GM12873 (cell line): ENCODE results near the gene IRF5.

Experiments
- TF ChIP-seq, protein P1 (sequence below): IDR thresholded peaks from 2 replicates; pipeline ENCODE4 v1.5.1; 2012; ENCODE audit warnings: low read depth, mild to moderate bottlenecking, moderate library complexity, low read length, control low read depth; ENCODE audit not compliant: insufficient read depth; ENCODE audit errors: missing control alignments

IRF5 gene

DNA sequence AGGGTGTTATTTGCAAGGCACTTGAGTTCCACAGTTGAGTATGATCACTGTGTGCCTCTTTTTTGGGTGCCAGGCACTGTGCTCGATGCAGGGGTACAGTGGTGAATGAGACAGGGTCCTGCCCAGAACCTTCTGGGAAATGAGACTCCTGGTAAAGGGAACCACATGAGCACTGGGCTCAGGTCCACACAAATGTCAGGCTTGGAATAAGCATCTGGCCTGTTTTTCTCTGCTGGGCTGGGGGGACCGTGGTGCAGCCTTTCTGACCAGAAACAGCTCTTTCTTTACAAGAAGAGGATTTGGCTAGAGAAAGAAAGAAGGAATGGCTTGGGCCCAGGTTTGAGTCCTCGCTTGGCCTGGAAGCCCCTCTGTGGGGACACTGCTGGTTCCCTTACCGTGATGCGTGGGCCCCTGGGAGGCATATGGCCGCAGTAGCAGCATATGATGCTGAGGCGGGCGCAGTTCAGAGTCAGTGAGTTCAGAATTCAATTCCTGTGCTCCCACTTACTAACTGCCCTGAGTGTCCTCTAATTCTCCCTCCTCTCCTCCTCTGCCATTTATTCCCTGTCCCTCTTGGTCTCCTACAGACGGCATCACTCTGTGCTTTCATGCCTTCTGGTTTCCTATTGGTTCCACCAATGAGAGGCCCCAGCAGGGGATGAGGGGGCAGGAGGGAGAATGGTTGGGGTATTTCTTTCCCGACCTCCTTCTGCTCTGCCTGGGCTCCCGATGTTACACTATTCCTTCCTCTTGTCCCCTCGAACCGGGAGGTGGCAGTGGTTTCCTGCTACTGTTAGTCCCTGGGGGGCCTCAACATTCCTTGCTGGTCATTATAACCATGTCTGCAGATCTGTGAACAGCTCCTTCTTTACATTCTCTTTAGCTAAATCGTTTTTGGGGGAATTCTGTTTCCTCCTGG lies 17.6 kb upstream of the IRF5 start:
- TF ChIP-seq, protein P1, sequence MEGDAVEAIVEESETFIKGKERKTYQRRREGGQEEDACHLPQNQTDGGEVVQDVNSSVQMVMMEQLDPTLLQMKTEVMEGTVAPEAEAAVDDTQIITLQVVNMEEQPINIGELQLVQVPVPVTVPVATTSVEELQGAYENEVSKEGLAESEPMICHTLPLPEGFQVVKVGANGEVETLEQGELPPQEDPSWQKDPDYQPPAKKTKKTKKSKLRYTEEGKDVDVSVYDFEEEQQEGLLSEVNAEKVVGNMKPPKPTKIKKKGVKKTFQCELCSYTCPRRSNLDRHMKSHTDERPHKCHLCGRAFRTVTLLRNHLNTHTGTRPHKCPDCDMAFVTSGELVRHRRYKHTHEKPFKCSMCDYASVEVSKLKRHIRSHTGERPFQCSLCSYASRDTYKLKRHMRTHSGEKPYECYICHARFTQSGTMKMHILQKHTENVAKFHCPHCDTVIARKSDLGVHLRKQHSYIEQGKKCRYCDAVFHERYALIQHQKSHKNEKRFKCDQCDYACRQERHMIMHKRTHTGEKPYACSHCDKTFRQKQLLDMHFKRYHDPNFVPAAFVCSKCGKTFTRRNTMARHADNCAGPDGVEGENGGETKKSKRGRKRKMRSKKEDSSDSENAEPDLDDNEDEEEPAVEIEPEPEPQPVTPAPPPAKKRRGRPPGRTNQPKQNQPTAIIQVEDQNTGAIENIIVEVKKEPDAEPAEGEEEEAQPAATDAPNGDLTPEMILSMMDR: no peak

DNA sequence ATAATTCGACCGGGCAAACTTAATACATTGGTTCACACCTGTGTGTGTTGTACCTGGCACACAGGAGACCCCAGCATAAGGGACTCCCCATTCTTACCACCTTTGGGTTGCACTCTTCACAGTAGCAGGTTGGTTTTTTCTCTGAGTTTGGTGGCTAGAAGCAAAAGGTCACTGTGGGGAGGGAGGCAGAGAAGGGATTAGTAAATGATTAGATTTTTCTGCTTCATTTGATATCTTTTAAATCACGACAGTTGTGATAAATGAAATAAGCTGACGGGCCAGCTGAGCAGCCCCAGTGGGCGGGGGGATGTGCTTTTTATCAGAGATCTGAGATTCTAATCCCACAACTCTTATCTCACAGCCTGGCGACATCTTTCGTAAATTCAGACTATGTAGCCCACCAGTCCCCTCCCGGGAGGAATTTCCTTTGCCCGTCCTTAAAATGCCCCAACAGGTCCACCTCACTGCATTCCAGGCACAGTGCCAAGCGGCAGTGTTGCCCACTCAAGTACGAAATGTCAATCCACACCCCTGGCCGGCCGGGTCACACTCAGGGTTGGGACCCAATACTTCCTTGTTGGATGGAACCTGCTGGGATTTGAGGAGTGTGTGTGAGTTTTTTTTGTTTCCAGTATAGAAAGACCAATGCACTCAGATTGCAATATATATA lies 16.7 kb upstream of the IRF5 start:
- TF ChIP-seq, protein P1: no peak

DNA sequence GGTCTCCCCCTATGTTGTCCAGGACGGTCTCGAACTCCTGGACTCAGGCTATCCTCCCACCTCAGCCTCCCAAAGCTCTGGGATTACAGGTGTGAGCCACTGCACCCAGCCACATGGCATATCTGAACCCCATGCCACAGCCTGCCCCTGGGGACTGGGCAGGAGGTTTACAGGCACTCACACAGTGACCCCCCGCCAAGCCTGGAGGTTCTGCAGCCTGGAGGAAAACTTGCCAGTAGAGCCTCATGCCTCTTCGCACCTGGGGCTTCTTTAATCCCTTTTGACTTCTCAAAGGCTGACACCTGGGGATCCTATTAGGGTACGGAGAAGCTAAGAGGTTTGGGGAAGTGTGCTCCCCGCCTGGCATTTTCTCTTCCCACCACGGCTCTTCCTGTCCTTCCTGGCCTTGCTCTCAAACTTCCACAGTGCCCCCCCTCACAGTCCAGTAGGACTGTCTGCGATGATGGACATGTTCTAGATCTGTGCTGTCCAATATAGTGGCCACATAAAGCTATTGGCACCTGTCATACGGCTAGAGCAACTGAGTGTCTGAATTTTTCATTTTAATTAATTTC lies 15.8 kb upstream of the IRF5 start:
- TF ChIP-seq, protein P1: no peak

DNA sequence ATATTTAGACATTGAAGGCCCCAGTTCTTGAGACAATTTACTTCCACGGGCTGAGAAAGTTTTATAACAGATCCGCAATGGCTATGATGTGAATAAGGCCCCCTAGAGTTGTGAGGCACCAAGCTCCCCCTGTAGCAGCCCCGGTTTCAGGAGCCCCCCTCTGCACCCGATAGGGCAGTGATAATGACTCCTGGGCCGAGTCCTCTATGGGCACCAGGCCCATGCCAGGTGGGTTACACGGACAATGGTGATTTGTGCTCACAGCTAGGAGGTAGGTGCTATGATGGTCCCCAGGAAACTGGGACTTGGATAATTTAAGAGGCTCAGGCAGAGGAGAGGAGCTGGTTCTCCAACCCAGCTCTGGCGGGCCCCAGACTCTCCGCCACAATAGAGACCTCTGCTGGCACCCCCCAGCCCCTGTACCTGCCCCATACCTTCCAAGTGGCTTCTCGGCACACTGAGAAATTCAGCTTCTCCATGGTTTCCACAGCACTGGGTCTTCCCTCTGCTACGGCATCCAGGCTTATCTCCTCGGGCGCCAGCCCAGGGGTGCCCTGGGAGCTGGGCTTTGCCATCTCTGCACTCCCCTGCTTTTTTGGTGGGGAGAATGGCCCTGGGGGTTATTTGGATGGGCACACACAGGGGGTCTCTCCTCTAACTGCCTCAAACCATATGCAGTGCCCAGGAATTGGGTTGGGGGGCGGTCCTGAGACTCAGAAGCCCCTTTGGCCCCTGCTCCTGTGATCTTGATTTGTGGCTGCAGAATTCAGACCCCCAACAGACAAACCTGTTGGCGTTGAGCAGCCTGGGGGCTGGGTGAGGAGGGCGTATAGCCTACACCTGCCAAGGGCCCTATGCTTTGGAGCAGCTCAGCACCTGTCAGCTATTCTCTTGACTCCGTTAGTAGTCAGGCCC lies 15.0 kb upstream of the IRF5 start:
- TF ChIP-seq, protein P1: no peak

DNA sequence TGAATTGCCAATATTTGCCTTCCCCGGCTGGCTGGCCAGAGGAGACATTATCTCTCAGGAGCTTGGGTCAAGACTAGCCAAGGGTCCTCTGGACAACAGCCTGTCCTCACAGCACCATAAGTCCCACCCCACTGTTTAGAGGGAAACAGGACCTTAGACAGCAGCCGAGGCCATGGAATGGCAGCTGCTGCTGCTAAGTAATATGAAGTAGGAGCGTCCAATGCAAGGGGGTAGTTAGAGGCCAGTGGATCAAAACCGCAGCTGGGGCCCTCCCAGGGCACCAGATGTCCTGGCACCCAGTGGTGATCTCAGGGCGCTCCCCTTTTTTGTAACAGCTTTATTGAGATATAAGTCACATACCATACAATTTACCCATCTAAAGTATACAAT lies 14.3 kb upstream of the IRF5 start:
- TF ChIP-seq, protein P1: no peak

DNA sequence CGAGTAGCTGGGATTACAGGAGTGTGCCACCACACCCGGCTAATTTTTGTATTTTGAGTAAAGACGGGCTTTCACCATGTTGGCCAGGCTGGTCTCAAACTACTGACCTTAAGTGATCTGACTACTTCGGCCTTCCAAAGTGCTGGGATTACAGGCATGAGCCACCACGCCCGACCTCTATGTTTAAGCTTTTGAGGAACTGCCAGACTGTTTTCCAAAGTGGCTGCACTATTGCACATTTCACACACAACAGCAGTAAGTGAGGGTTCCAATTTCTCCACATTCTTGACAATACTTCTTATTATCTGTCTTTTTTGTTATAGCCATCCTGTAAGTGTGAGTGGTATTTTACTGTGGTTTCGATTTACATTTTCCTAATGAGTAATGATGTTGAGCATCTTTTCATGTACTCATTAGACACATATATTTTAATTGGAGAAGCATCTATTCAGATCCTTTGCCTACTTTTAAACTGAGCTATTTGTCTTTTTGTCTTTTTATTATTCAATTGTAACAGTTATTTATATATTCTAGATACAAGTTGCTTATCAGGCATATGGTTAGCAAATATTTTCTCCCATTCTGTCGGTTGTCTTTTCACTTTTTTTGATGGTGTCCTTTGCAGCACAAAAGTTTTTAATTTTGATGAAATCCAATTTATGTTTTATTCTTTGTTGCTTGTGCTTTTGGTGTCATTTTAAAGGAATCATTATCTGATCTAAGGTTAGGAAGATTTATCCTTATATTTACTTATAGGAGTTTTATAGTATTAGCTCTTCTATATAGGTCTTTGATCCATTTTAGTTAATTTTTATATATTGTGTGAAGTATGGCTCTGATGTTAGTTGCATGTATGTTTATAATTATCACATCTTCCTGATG lies 12.8 kb upstream of the IRF5 start:
- TF ChIP-seq, protein P1: no peak
